ENCODE measurements around the gene ATF7. TPM values are rescaled to one million over a fixed set of nuclear protein-coding genes. Genes with fewer than 3 reads are reported as not detected.

Gene ATF7
- total and polyA plus RNA-seq, 2 of the 13 experiments (the other 11 are each of a cell fraction or from before 2014, with no cell fraction given): 9.6 to 16.2 TPM

- TF ChIP-seq ZNF280D (CRISPR knock-in tag; IDR thresholded peaks at IDR 0.05) (no peak), SMAD3 (CRISPR knock-in tag; IDR thresholded peaks at IDR 0.05) (peak; percentile 23; the same call in 1 of the 2 replicates), HOXA9 (CRISPR knock-in tag; IDR thresholded peaks at IDR 0.05; ENCODE audit: borderline replicate concordance) (no peak; the same call in 1 of the 2 replicates), MED13 (CRISPR knock-in tag; IDR thresholded peaks at IDR 0.05) (peak; percentile 46; the same call in 1 of the 2 replicates), SIN3B (IDR thresholded peaks at IDR 0.05; ENCODE audit: low read length) (no peak), ZNF362 (CRISPR knock-in tag; IDR thresholded peaks at IDR 0.05; ENCODE audit: borderline replicate concordance) (no peak), ZNF605 (CRISPR knock-in tag; IDR thresholded peaks at IDR 0.05) (peak; percentile 56; the same call in 1 of the 2 replicates), ZFP36L1 (CRISPR knock-in tag; IDR thresholded peaks at IDR 0.05) (no peak; the same call in 1 of the 2 replicates), ZNF580 (CRISPR knock-in tag; IDR thresholded peaks at IDR 0.05; ENCODE audit: borderline replicate concordance, low read depth) (no peak; the same call in 1 of the 2 replicates), SP2 (CRISPR knock-in tag; IDR thresholded peaks at IDR 0.05) (peak; percentile 83), JUN (CRISPR knock-in tag; IDR thresholded peaks at IDR 0.05) (no peak), PATZ1 (CRISPR knock-in tag; IDR thresholded peaks at IDR 0.05) (no peak; the same call in 1 of the 2 replicates), CBX5 (CRISPR knock-in tag; IDR thresholded peaks at IDR 0.05; ENCODE audit: borderline replicate concordance) (no peak; the same call in 1 of the 2 replicates), ZNF770 (CRISPR knock-in tag; IDR thresholded peaks at IDR 0.05) (peak; percentile 51; the same call in 1 of the 2 replicates), DNMT3B (CRISPR knock-in tag; conservative IDR thresholded peaks at IDR 0.05) (0 out of 2 replicates have a peak, but pooled peaks have one; percentile 56), ZNF547 (CRISPR knock-in tag; IDR thresholded peaks at IDR 0.05) (peak; percentile 79; the same call in 1 of the 2 replicates), ZNF275 (CRISPR knock-in tag; IDR thresholded peaks at IDR 0.05; ENCODE audit: borderline replicate concordance) (peak; percentile 56; the same call in 1 of the 2 replicates), ZNF747 (CRISPR knock-in tag; IDR thresholded peaks at IDR 0.05; ENCODE audit: borderline replicate concordance) (no peak)
Measured at GRCh38 chr12:53500776-53501614, 125.2 kb downstream of the ATF7 start, which contains the start of gene TARBP2 (continued).

Data from HepG2 (cell line).